GM21576 (cell line): ENCODE results near the gene PSORS1C1.
"Not testable (repeated sequence)": the region's sequence is repeated elsewhere in the genome, so short reads cannot be mapped to it uniquely, and the experiment has no call there.

Source experiments
- ATAC-seq: cut with Tn5 transposase; IDR thresholded peaks from one replicate; pipeline ENCODE4 v1.9.1; 2021; ENCODE audit warnings: mild to moderate bottlenecking, moderate library complexity; ENCODE audit not compliant: unreplicated experiment

The PSORS1C1 gene

DNA sequence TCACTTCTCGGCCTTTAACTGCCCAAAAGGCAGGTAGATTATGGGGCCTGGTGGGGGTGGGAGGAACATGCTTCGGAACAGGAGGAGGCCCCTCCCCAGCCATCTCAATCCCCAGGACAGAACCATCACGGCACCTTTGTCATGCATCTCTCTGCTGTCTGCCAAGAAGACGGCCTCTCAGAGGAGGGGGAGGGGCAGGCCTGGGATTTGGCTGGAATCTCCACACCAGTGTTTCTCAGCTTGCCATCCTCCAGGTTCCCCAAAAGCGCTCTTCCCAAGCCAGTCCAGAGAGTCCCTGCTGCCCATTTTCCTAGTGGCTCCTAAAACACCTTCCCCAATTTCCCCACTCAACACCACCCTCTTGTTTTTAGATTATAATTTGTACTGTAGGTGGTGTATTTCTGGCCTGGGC, 58.4 kb downstream of the PSORS1C1 start:
- ATAC-seq, result no peak

DNA sequence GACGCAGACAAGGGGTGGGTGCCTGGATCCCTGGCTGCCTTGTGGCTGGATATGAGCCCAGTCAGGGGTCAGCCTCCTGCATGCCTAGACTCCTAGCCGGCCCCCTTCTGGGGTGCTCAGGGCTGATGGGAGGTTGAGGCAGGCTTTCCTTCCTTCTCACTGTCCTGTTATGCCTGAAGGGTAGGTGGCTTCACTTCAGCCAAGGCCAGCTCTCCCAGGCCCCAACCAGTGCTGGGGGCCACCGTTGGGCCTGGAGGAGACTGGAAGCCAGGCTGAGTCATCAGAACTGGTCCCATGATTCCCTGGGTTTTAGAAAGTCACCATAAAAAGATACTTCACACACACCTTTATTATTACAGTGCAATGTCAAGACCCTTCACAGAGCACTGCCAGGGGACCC, 58.8 kb downstream of the PSORS1C1 start:
- ATAC-seq, result no peak

GRCh38 chr6:31174378-31174777, 59.8 kb downstream of the PSORS1C1 start:
- no peak for ATAC-seq

- ATAC-seq, result no peak
Measured at GRCh38 chr6:31175971-31176370, 61.4 kb downstream of the PSORS1C1 start.

DNA sequence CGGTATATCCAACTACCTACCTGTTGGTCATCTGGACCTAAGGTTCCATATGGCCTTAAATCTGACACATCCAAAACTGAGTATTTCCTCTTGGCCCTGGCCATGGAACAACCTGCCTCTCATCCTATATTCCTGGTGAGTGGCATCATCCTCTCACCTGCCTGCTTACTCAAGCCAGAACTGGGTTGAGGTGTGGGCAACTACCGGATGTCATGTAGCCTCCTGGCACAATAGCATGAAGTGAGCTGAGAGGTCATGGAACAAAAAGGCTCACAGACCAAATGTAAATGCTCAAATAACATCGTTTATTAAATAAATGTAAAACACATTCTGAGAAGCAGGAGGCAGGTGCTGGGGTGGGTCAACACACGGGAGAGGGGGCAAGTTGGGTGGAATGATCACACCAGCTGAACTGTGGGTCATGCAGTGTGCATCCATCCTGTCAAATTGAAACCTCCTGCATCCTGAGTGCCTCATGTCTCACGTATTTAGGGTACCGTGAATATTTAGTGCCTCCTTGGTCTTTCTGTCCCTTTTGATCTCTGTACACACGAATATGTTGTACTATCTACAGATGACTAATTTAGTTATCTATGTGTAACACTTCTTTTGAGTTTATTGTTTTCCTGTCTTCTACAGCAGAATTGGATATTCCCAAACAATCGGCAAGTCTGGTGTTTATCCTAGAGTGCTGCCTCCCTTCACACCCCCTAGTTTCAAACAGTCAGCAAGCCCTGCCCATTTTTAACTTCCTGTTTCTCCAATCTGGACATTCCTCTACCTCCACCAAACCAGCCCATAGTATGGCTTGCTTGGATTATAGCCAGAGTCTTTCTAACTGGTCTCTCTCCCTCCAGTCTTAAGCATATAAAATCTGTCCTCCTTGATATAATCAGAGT, 63.8 kb downstream of the PSORS1C1 start:
- ATAC-seq, result no peak

DNA sequence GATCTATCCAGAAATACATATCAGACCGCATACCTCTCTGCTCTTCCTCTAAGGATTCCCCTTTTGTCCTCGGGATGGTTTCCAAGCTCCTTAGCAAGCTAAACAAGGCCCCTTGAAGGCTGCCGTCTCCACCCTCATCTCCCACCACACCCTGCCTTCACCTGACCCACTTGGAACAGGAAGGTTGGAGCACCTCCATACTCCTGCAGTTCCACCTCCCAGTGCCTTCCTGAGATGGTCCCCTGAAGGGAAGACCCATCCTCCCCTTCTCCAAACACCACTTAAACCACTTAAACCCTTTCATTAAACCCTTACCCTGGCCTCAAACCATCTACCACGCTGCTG, 64.4 kb downstream of the PSORS1C1 start:
- no peak for ATAC-seq

DNA sequence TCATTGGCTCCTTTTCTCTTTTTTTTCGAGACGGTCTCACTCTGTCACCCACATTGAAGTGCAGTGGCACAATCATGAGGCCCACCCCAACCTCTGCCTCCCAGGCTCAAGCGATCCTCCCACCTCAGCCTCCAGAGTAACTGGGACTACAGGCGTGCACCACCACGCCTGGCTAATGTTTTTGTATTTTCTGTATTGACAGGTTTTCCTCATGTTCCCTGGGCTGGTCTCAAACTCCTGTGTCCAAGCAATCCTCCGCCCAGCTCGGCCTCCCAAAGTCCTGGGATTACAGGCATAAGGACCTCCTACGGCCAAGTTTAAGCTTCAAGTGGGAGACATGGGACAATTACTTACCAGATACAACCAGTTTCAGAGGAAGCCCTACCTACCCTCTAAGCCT, 65.3 kb downstream of the PSORS1C1 start:
- ATAC-seq, result no peak

DNA sequence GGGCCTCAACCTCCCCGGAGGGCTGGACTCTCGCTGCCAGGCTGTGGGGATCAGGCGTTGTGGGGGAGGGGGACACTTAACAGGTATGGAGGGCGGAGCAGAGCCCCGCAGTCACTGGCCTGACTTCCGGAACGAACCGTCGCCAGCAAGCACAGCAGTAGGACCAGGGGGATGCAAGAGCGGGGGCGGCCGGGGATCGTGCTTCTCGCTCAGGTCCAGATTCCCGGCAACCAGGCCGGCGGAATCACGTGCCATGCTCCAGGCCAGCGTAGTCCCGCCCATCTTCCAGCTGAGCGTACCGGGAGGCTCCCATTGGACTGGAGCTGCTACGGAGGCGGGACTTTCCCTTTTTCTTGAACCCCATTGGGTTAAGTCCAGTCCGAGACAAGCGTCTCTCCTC, 65.9 kb downstream of the PSORS1C1 start:
- ATAC-seq, result no peak

GRCh38 chr6:31183287-31183686, 68.7 kb downstream of the PSORS1C1 start:
- not testable (repeated sequence) for ATAC-seq

GRCh38 chr6:31183859-31184258, 69.3 kb downstream of the PSORS1C1 start:
- not testable (repeated sequence) for ATAC-seq

GRCh38 chr6:31185695-31186051, 71.1 kb downstream of the PSORS1C1 start:
- ATAC-seq, result not testable (repeated sequence)

- ATAC-seq, result no peak
Measured at GRCh38 chr6:31186052-31186734, 71.6 kb downstream of the PSORS1C1 start.

DNA sequence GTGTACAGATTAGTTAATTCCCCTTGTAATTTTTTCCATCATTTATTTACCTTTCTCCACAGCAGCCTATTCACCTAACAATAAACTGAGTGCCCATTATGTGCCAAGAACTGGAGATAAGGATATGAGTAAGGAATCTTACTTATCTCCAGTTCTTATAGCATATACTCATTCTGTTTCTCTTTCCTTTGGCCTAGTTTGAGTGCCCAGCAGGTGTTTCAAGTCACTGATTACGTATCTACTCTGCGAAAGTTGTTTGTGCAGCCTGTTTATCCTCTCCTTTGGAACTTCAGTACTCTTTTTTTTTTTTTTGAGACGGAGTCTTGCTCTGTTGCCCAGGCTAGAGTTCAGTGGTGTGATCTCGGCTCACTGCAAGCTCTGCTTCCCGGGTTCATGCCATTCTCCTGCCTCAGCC, 73.2 kb downstream of the PSORS1C1 start:
- ATAC-seq, result no peak

- ATAC-seq, result not testable (repeated sequence)
Measured at GRCh38 chr6:31189223-31189622, 74.6 kb downstream of the PSORS1C1 start.
